ENCODE results near the gene TBX21.

Gene TBX21

GRCh38 chr17:47733047-47733673, at the start of gene TBX21:
TSS of gene TBX21 (plus strand) at chr17:47733236. CDS start at chr17:47733455, 219 bp downstream.
- in situ Hi-C loops (cut with HindIII; ENCODE audit: low sequenced_read_pairs): no loop called here

GRCh38 chr17:47684025-47684424, 49.0 kb upstream of the TBX21 start:
- in situ Hi-C loops (cut with HindIII; ENCODE audit: low sequenced_read_pairs): no loop called here

- in situ Hi-C loops (cut with HindIII; ENCODE audit: low sequenced_read_pairs): no loop called here
These were observed 48.4 kb upstream of the TBX21 start for GRCh38 chr17:47684535-47685193.

- in situ Hi-C loops (cut with HindIII; ENCODE audit: low sequenced_read_pairs): no loop called here
These were observed 47.3 kb upstream of the TBX21 start for GRCh38 chr17:47685556-47686275.

- in situ Hi-C loops (cut with HindIII; ENCODE audit: low sequenced_read_pairs): no loop called here
These were observed 46.8 kb upstream of the TBX21 start for GRCh38 chr17:47686276-47686635.

GRCh38 chr17:47686664-47687327, 46.2 kb upstream of the TBX21 start:
- in situ Hi-C loops (cut with HindIII; ENCODE audit: low sequenced_read_pairs): no loop called here

GRCh38 chr17:47687328-47687690, 45.7 kb upstream of the TBX21 start:
- in situ Hi-C loops (cut with HindIII; ENCODE audit: low sequenced_read_pairs): no loop called here

- in situ Hi-C loops (cut with HindIII; ENCODE audit: low sequenced_read_pairs): no loop called here
These were observed 45.3 kb upstream of the TBX21 start for GRCh38 chr17:47687748-47688147.

GRCh38 chr17:47690121-47690520, 42.9 kb upstream of the TBX21 start:
- in situ Hi-C loops (cut with HindIII; ENCODE audit: low sequenced_read_pairs): no loop called here

- in situ Hi-C loops (cut with HindIII; ENCODE audit: low sequenced_read_pairs): no loop called here
These were observed 40.7 kb upstream of the TBX21 start for GRCh38 chr17:47692137-47692894.

- in situ Hi-C loops (cut with HindIII; ENCODE audit: low sequenced_read_pairs): no loop called here
These were observed 39.9 kb upstream of the TBX21 start for GRCh38 chr17:47692895-47693730.

- in situ Hi-C loops (cut with HindIII; ENCODE audit: low sequenced_read_pairs): no loop called here
These were observed 39.1 kb upstream of the TBX21 start, which contains the start of gene TBKBP1 for GRCh38 chr17:47693731-47694580. TSS of gene TBKBP1 (plus strand) at chr17:47694161. CDS start at chr17:47696113, 1,952 bp downstream.

- in situ Hi-C loops (cut with HindIII; ENCODE audit: low sequenced_read_pairs): no loop called here
These were observed 38.2 kb upstream of the TBX21 start for GRCh38 chr17:47694581-47695428.

GRCh38 chr17:47695429-47696376, 37.3 kb upstream of the TBX21 start:
- in situ Hi-C loops (cut with HindIII; ENCODE audit: low sequenced_read_pairs): no loop called here

GRCh38 chr17:47696717-47697642, 36.1 kb upstream of the TBX21 start:
- in situ Hi-C loops (cut with HindIII; ENCODE audit: low sequenced_read_pairs): no loop called here
